NT2/D1 (cell line): ENCODE data around the gene RC3H2.
A peak's percentile ranks its signal among the peaks of the same experiment; 100 is the strongest.

Experiments
- DNase-seq: peaks from one replicate; pipeline ENCODE4 v3.0.0-alpha.2; 2011; ENCODE audit warnings: low read depth, low spot score
- H3K27me3 ChIP-seq: 2 replicates; pipeline ENCODE4 v1.6.0; 2011; ENCODE audit warnings: mild to moderate bottlenecking; ENCODE audit not compliant: insufficient read length, insufficient read depth
- H3K36me3 ChIP-seq: 2 replicates; pipeline ENCODE4 v1.6.1; 2011; ENCODE audit warnings: mild to moderate bottlenecking, low read length, mixed read lengths; ENCODE audit not compliant: insufficient read depth, insufficient read length
- H3K4me1 ChIP-seq: 2 replicates; pipeline ENCODE4 v1.5.1; 2011; ENCODE audit not compliant: insufficient read depth, insufficient read length
- H3K4me3 ChIP-seq: 2 replicates; pipeline ENCODE4 v1.5.1; 2011; ENCODE audit warnings: low read depth; ENCODE audit not compliant: insufficient read length
- H3K9ac ChIP-seq: 2 replicates; pipeline ENCODE4 v1.6.0; 2011; ENCODE audit warnings: low read depth; ENCODE audit not compliant: insufficient read length
- H3K9me3 ChIP-seq: 2 replicates; pipeline ENCODE4 v1.5.1; 2011; ENCODE audit warnings: mild to moderate bottlenecking, low read length; ENCODE audit not compliant: insufficient read depth
- SUZ12 ChIP-seq: IDR thresholded peaks from 2 replicates; pipeline ENCODE4 v1.6.1; 2011; ENCODE audit not compliant: insufficient read length, insufficient read depth; ENCODE audit errors: extremely low read depth
- YY1 ChIP-seq: IDR thresholded peaks from 2 replicates; pipeline ENCODE4 v1.6.1; 2011; ENCODE audit not compliant: insufficient read length, insufficient read depth
- ZNF274 ChIP-seq: IDR thresholded peaks from 2 replicates; pipeline ENCODE4 v1.6.1; 2011; ENCODE audit warnings: mild to moderate bottlenecking, low read depth, low read length

The RC3H2 gene, protein sequence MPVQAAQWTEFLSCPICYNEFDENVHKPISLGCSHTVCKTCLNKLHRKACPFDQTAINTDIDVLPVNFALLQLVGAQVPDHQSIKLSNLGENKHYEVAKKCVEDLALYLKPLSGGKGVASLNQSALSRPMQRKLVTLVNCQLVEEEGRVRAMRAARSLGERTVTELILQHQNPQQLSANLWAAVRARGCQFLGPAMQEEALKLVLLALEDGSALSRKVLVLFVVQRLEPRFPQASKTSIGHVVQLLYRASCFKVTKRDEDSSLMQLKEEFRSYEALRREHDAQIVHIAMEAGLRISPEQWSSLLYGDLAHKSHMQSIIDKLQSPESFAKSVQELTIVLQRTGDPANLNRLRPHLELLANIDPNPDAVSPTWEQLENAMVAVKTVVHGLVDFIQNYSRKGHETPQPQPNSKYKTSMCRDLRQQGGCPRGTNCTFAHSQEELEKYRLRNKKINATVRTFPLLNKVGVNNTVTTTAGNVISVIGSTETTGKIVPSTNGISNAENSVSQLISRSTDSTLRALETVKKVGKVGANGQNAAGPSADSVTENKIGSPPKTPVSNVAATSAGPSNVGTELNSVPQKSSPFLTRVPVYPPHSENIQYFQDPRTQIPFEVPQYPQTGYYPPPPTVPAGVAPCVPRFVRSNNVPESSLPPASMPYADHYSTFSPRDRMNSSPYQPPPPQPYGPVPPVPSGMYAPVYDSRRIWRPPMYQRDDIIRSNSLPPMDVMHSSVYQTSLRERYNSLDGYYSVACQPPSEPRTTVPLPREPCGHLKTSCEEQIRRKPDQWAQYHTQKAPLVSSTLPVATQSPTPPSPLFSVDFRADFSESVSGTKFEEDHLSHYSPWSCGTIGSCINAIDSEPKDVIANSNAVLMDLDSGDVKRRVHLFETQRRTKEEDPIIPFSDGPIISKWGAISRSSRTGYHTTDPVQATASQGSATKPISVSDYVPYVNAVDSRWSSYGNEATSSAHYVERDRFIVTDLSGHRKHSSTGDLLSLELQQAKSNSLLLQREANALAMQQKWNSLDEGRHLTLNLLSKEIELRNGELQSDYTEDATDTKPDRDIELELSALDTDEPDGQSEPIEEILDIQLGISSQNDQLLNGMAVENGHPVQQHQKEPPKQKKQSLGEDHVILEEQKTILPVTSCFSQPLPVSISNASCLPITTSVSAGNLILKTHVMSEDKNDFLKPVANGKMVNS

GRCh38 chr9:122904823-122905710 is at the start of gene RC3H2:
RC3H2 (minus strand) TSS chr9:122905359; CDS start chr9:122897509, 7,850 bp downstream.
- DNase-seq, result peak; percentile 100

DNA sequence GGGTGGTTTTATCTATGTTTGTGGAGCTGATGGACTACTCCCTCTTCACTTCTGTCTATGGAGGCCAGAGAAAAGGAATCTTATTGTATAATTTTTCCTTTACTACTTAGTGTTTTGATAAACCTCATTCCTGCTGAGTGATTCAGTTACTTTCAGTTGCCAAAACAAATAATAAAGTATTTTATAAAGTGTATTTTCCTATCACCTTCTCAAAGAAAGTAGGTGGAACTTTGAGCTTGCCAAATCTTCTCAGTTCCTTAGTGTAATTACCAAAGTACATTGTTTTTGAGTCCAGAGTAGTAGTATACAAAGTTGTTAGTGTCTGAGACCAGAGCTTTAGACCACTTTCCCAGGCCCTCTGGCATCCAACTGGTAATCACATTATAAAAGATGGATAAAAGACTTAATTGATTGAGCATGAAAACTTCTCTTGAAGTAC is 49.1 kb upstream of the RC3H2 start:
- no peaks in the 10 kb centered on the region for H3K27me3 ChIP-seq
- DNase-seq, result no peak
- H3K4me3 ChIP-seq, result no peak overlapping the region
- no peaks in the 10 kb centered on the region for H3K4me1 ChIP-seq
- TF ChIP-seq YY1 (no peak), SUZ12 (no peak), ZNF274 (no peak)
- H3K36me3 ChIP-seq, result peaks cover 8% of the 10 kb centered on the region
- H3K9ac ChIP-seq, result no peak overlapping the region
- no peaks in the 10 kb centered on the region for H3K9me3 ChIP-seq

More at GRCh38 chr9:122904823-122905710, at the start of gene RC3H2:
- Histone ChIP-seq H3K9ac (peak within 1 kb of the TSS; percentile 93), H3K4me3 (peak within 1 kb of the TSS; percentile 81), H3K9me3 (no peaks in the 10 kb centered on the region), H3K4me1 (no peaks in the 10 kb centered on the region), H3K27me3 (no peaks in the 10 kb centered on the region), H3K36me3 (peaks cover 20% of the 10 kb centered on the region)
- TF ChIP-seq SUZ12 (no peak), ZNF274 (no peak), YY1 (no peak)

DNA sequence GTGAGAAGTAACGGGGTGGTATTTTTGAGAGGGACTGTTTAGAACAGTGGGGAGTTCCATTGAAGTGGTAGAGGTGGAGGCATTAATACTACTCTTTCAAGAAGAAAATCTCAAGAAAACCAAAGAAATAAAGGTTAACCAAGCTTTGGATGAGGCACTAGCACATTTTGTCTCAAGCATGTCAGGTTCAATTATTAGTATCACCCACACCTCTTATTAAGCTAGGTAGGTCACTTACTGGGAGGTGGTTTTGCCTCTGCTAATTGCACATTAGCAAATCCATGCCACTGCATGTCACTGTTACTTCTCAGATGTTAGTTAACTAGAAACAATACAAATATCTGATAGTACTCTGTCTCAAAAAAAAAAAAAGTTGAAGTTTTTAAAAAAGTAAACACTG is 45.9 kb upstream of the RC3H2 start:
- no peak for DNase-seq
- no peak overlapping the region for H3K9ac ChIP-seq
- no peaks in the 10 kb centered on the region for H3K27me3 ChIP-seq
- no peak for TF ChIP-seq ZNF274
- TF ChIP-seq SUZ12, result no peak
- no peak for TF ChIP-seq YY1
- no peaks in the 10 kb centered on the region for H3K4me1 ChIP-seq
- H3K9me3 ChIP-seq, result no peaks in the 10 kb centered on the region
- H3K4me3 ChIP-seq, result no peak overlapping the region
- H3K36me3 ChIP-seq, result peaks cover under 1% of the 10 kb centered on the region

DNA sequence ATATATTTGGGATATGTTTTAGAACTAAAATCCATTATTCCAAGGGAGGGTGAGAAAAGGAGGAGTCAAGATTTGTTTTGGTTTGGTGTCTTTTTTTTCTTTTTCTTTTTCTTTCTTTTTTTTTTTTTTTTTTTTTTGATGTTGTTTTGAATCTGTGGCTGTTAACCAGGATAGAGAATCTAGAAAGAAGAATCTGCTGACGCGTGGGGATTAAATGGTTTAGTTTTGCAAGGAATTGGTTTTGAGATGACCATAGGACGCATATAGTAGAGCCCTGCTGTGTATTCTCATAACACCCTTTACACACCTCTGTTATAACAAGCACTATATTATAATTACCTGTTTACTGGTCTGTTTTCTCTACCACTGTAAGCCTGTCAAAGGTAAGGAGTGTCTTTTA is 45.1 kb upstream of the RC3H2 start:
- no peaks in the 10 kb centered on the region for H3K9me3 ChIP-seq
- H3K36me3 ChIP-seq, result peaks cover 8% of the 10 kb centered on the region
- TF ChIP-seq SUZ12 (no peak), YY1 (no peak), ZNF274 (no peak)
- no peaks in the 10 kb centered on the region for H3K4me1 ChIP-seq
- no peak overlapping the region for H3K4me3 ChIP-seq
- no peak for DNase-seq
- no peaks in the 10 kb centered on the region for H3K27me3 ChIP-seq
- no peak overlapping the region for H3K9ac ChIP-seq

- TF ChIP-seq ZNF274, result no peak
- DNase-seq, result no peak
These were observed 44.5 kb upstream of the RC3H2 start for GRCh38 chr9:122949696-122950095.

GRCh38 chr9:122948313-122948712 is 43.2 kb upstream of the RC3H2 start:
- Histone ChIP-seq H3K27me3 (no peaks in the 10 kb centered on the region), H3K4me3 (no peak overlapping the region), H3K9ac (no peak overlapping the region), H3K9me3 (no peaks in the 10 kb centered on the region), H3K4me1 (no peaks in the 10 kb centered on the region), H3K36me3 (peaks cover 18% of the 10 kb centered on the region)
- TF ChIP-seq SUZ12 (no peak), YY1 (no peak), ZNF274 (no peak)
- no peak for DNase-seq

More at GRCh38 chr9:122949696-122950095, 44.5 kb upstream of the RC3H2 start:
- H3K27me3 ChIP-seq, result no peaks in the 10 kb centered on the region
- no peak overlapping the region for H3K9ac ChIP-seq
- peaks cover 13% of the 10 kb centered on the region for H3K36me3 ChIP-seq
- no peak overlapping the region for H3K4me3 ChIP-seq
- no peaks in the 10 kb centered on the region for H3K9me3 ChIP-seq
- H3K4me1 ChIP-seq, result no peaks in the 10 kb centered on the region
